ENCODE data around the gene BDKRB1.

Gene BDKRB1

GRCh38 chr14:96299441-96299840, 43.4 kb downstream of the BDKRB1 start:
- H3K9me3 Mint-ChIP-seq, result no peaks in the 10 kb centered on the region
- H3K4me3 Mint-ChIP-seq, result no peak overlapping the region
- no peak overlapping the region for H3K27ac Mint-ChIP-seq
- no peaks in the 10 kb centered on the region for H3K27me3 Mint-ChIP-seq
- DNase-seq (no peak), ATAC-seq (no peak)
- H3K4me1 Mint-ChIP-seq, result no peaks in the 10 kb centered on the region
- peaks cover 16% of the 10 kb centered on the region for H3K36me3 Mint-ChIP-seq (ENCODE audit: low read depth)

GRCh38 chr14:96303981-96304380, 48.0 kb downstream of the BDKRB1 start:
- Mint-ChIP-seq H3K9me3 (no peaks in the 10 kb centered on the region), H3K4me1 (no peaks in the 10 kb centered on the region), H3K4me3 (no peak overlapping the region), H3K27me3 (no peaks in the 10 kb centered on the region), H3K36me3 (ENCODE audit: low read depth) (peaks cover 29% of the 10 kb centered on the region), H3K27ac (no peak overlapping the region)
- no peak for DNase-seq
- ATAC-seq, result no peak

- H3K4me3 Mint-ChIP-seq, result no peak overlapping the region
- H3K4me1 Mint-ChIP-seq, result no peaks in the 10 kb centered on the region
- H3K27ac Mint-ChIP-seq, result no peak overlapping the region
- H3K27me3 Mint-ChIP-seq, result no peaks in the 10 kb centered on the region
- no peaks in the 10 kb centered on the region for H3K9me3 Mint-ChIP-seq
- peaks cover 33% of the 10 kb centered on the region for H3K36me3 Mint-ChIP-seq (ENCODE audit: low read depth)
- no peak for ATAC-seq
- no peak for DNase-seq
Measured at GRCh38 chr14:96304956-96305355, 48.9 kb downstream of the BDKRB1 start.

GRCh38 chr14:96307434-96307833, 51.4 kb downstream of the BDKRB1 start:
- no peaks in the 10 kb centered on the region for H3K27me3 Mint-ChIP-seq
- H3K4me1 Mint-ChIP-seq, result no peaks in the 10 kb centered on the region
- H3K27ac Mint-ChIP-seq, result no peak overlapping the region
- DNase-seq (no peak), ATAC-seq (no peak)
- H3K4me3 Mint-ChIP-seq, result no peak overlapping the region
- peaks cover 40% of the 10 kb centered on the region for H3K36me3 Mint-ChIP-seq (ENCODE audit: low read depth)
- no peaks in the 10 kb centered on the region for H3K9me3 Mint-ChIP-seq

GRCh38 chr14:96309133-96309895, 53.3 kb downstream of the BDKRB1 start:
- Mint-ChIP-seq H3K4me3 (no peak overlapping the region), H3K27ac (no peak overlapping the region), H3K36me3 (ENCODE audit: low read depth) (peaks cover 47% of the 10 kb centered on the region), H3K9me3 (no peaks in the 10 kb centered on the region), H3K27me3 (no peaks in the 10 kb centered on the region), H3K4me1 (no peaks in the 10 kb centered on the region)
- DNase-seq (no peak), ATAC-seq (no peak)

- Mint-ChIP-seq H3K36me3 (ENCODE audit: low read depth) (peaks cover 44% of the 10 kb centered on the region), H3K27me3 (no peaks in the 10 kb centered on the region), H3K9me3 (no peaks in the 10 kb centered on the region), H3K27ac (no peak overlapping the region), H3K4me3 (no peak overlapping the region), H3K4me1 (no peaks in the 10 kb centered on the region)
- ATAC-seq (no peak), DNase-seq (no peak)
Measured at GRCh38 chr14:96309896-96310330, 53.9 kb downstream of the BDKRB1 start.

GRCh38 chr14:96310906-96311305, 54.9 kb downstream of the BDKRB1 start:
- Mint-ChIP-seq H3K9me3 (no peaks in the 10 kb centered on the region), H3K4me3 (no peak overlapping the region), H3K27me3 (no peaks in the 10 kb centered on the region), H3K4me1 (no peaks in the 10 kb centered on the region), H3K36me3 (ENCODE audit: low read depth) (peaks cover 49% of the 10 kb centered on the region), H3K27ac (no peak overlapping the region)
- DNase-seq (no peak), ATAC-seq (no peak)
